GM21786 (cell line): ENCODE measurements around the gene TMF1.
A peak's percentile ranks its signal among the peaks of the same experiment; 100 is the strongest.

ENCODE experiments used
- ATAC-seq: cut with Tn5 transposase; IDR thresholded peaks from one replicate; pipeline ENCODE4 v1.9.1; 2021; ENCODE audit not compliant: unreplicated experiment

The TMF1 gene

GRCh38 chr3:69051756-69052471 lies at the start of gene TMF1:
Gene TMF1 (minus strand): TSS chr3:69052333. CDS start chr3:69052086, 247 bp downstream.
- ATAC-seq, result peak; percentile 98

GRCh38 chr3:69099576-69099975 lies 47.4 kb upstream of the TMF1 start:
- ATAC-seq, result no peak

GRCh38 chr3:69097407-69098086 lies 45.4 kb upstream of the TMF1 start:
- no peak for ATAC-seq

GRCh38 chr3:69096299-69096698 lies 44.2 kb upstream of the TMF1 start:
- no peak for ATAC-seq

- ATAC-seq, result no peak
These were observed 43.5 kb upstream of the TMF1 start for GRCh38 chr3:69095636-69096035.

- ATAC-seq, result peak; percentile 9
These were observed 42.5 kb upstream of the TMF1 start for GRCh38 chr3:69094467-69095205.

GRCh38 chr3:69092030-69092516 lies 39.9 kb upstream of the TMF1 start:
- peak; percentile 70 for ATAC-seq

GRCh38 chr3:69091389-69092029 lies 39.4 kb upstream of the TMF1 start:
- ATAC-seq, result peak; percentile 0

GRCh38 chr3:69090021-69090420 lies 37.9 kb upstream of the TMF1 start:
- no peak for ATAC-seq

- peak; percentile 25 for ATAC-seq
These were observed 35.9 kb upstream of the TMF1 start for GRCh38 chr3:69088063-69088462.

- ATAC-seq, result no peak
These were observed 35.1 kb upstream of the TMF1 start for GRCh38 chr3:69087030-69087791.

- no peak for ATAC-seq
These were observed 33.9 kb upstream of the TMF1 start for GRCh38 chr3:69085833-69086722.

- ATAC-seq, result no peak
These were observed 33.2 kb upstream of the TMF1 start for GRCh38 chr3:69085168-69085832.

GRCh38 chr3:69084326-69085167 lies 32.4 kb upstream of the TMF1 start, which contains the start of gene ARL6IP5:
Gene ARL6IP5 (plus strand): TSS chr3:69084937. CDS start chr3:69085048, 111 bp downstream.
- ATAC-seq, result peak; percentile 44

- peak; percentile 56 for ATAC-seq
These were observed 30.7 kb upstream of the TMF1 start for GRCh38 chr3:69082805-69083204.

GRCh38 chr3:69082361-69082760 lies 30.2 kb upstream of the TMF1 start:
- ATAC-seq, result no peak

GRCh38 chr3:69081583-69082262 lies 29.6 kb upstream of the TMF1 start:
- no peak for ATAC-seq
